HS-27A (cell line): ENCODE measurements around the gene LNX1.
"Not testable (repeated sequence)": the region's sequence is repeated elsewhere in the genome, so short reads cannot be mapped to it uniquely, and the experiment has no call there.

Experiments
- DNase-seq: peaks from one replicate; pipeline ENCODE4 v3.0.0-alpha.2; 2012; ENCODE audit warnings: low read depth, missing footprints

LNX1 gene

DNA sequence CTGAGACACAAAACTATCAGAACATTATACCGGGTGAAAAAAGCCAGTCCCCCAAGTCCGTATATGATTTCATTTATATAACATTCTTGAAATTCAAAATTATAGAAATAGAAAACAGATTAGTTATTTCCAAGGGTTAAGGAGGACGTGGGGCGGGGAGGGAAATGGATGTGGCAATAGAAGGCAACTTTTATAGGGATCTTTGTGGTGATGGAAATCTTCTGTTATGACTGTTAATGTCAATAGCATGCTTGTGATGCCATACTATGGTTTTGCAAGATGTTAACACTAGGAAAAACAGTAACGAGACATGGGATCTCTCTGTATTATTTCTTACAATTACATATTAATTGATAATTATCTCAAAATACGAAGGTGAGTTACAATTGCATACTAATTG lies 96.4 kb downstream of the LNX1 start:
- no peak for DNase-seq

DNA sequence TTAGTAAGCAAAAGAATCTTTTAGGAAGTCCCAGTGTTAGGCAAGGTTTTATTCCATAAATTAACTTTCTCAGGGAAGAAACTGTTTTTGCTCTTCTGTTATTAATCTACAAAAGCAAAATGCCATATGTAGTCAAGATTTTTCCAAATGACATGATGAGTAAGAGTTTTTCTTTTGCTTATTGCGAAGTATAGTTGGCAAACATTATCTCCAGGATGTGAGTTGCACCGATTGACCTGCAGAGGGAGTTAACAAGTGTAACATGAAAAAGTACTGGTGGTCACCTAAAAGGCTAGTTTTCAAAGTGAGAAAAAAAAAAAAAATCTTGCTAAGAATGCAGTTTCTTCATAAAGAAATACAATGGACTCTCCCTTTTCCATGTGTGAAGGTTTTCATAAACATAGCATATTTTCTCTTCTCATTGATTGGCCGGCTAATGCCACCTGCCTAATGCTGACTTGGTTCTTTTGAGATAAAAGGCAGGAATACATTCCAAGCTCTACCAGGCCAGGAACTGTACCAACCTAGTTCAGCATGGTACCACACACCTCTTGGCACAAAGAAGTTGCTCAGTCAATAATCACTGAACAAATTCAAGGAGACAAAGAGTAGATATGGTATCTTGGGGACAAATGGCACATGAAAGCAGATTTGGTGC lies 100.2 kb downstream of the LNX1 start:
- DNase-seq, result no peak

DNA sequence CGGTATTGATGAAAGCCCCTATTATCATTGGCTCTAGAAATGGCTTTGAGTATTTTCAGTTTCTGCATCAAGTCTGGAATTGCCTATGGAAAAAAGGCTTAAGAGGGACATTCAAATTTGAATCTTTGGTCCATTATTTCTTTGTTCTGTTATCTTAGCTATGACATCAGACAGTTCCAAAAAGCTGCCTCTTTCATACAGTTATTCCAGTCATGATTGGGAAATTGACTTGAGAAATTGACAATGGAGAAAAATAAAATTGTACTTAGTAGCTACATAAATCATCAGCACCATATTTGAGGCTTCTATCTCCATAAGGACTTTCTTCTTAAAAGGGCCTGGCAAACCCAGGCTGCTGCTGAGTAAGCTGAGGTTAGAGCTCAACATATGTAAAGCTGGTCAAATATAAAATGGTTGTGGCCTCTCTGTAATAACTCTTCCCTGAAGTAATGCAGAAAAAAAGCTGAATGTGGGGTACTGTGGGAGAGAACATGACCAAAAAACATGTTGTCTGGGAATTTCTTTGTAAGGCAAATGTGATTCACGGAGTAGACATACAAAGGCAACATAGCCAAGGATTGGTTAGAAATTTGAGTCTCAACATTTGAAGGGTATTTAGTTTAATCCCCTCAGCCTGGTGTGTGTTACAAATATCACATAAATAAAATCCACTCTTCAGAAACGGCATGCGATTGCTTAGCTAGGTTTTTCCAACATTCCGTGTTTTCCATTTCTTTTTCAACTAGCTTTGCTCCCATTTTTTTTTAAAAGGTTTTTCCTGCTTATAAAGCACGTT lies 100.9 kb downstream of the LNX1 start:
- no peak for DNase-seq

DNA sequence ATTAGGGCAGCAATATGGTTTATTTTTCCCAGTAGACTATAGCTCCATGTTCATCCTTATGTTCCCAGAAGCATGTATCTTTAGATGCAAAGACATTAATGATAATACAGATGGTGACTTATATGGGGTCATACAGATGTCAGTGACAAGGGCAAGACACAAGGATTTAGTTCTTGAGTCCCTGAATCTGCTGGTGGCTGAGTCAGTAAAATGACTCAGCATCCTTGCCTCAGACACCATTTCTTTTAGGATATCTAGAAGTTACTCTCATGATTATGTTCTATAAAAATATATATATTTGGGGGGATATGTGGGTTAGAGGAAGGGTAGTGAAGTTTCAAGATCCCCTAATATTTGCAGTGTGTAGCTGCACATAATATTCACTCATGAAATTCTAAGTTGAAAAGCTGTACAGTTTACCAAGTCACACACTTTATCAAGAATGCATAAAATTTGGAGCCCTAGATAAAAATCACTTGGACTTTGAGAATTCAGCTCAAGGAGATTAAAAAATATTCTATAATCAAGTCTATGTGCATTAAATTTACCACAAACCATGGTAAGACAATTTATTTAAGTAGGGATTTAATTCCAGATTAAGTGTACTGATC lies 101.9 kb downstream of the LNX1 start:
- DNase-seq, result no peak

DNA sequence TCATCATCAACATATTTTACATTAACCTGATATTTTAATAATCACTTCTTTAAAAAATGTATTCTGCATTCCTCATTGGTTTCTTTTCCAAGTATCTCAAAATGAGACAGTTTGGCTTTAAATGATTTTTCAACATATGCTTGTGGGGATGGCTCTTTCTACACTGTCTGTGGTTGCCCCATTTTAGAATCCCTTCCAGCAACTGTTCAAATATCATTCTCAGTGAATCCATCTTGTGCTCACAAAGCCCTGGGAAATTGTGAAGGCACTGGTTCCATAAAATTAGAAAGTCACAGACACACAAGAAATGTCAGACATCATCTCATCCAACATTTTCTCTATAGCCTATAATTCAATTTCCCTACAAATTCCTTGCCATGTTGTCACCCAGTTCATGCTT lies 103.5 kb downstream of the LNX1 start:
- no peak for DNase-seq

DNA sequence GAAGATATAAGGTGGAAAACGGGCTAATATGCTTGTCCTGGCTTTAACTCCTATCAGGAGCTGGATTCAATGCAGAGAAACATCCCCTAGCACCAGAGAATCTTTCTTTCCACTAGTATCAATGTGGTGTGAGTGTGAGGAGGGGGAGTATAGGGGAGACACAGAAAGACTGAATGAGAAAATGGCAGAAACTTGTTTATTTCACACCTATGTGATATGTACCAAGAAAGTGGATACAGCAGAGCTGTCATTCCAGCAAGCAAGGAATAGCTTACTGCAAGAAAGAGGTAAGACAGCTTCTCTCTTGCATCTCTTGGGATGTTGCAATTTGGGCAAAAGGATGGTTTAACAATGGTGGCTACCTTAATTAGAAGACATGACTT lies 105.6 kb downstream of the LNX1 start:
- DNase-seq, result no peak

DNA sequence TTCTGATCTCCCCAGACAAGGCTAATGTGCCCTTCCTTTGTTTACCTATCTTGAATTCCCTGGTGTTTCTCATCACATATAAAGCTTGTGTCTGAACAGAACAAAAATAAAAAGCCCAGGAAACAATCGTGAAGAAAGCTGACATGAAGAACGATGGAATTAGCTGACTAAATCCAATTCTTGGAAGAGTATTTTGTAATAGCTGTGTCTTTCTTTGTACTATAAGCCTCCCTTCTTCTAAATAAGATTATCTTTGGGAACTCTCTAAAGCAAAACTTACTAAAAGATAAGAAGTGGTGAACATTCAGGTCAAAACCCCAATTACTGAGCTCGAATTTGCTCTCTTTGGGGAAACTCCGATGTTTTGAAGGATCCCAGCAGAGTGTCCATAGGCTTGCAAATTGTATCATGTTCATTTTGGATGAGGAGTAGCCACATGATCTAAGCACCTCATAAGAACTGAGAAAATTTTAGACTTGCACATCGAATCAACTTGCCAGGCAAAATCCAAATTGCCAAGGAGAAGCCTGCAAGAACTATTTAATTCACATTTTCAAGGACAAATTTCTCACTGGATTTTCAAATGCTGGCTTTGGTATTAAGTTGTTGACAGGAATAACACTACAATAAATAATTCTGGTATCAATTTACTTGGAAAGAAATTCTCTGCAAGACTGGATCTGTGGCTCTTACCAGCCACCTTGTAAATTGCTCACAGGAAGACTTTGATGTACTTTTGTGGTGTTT lies 106.2 kb downstream of the LNX1 start:
- no peak for DNase-seq

DNA sequence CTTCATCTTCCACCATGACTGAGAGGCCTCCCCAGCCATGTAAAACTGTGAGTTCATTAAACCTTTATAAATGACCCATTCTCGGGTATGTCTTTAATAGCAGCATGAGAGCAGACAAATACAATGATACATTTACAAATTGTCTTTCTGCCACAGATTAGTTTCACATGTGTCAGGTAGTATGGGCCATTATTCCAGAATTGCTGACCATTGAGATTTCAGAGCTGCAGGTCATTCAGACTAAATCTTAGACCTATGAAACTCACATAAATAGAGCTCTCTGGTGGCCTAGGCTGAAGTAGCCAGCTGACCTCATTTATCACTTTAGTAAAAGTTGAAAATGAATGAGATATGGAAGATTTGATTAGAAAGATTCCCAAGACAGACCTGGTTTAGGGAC lies 108.0 kb downstream of the LNX1 start:
- DNase-seq, result no peak

DNA sequence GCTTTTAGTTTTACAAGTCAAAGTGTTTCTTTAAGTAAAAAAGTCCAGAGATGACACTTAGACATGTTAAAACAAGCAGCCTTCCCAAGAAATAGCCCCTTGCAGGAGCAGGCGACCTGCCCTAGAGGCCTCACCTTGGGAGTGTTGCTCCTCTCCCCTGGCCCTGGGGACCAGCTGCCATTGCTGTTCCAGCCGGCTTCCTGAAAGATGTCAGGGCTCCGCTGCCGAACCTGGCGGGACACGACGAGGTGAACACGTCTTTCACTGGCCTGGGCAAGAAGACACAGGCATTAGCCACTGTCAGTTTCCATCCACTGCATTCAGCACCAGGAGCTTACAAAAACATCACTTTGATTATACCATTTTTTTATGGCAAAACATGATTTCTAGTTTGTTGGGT lies 109.7 kb downstream of the LNX1 start:
- DNase-seq, result no peak

DNA sequence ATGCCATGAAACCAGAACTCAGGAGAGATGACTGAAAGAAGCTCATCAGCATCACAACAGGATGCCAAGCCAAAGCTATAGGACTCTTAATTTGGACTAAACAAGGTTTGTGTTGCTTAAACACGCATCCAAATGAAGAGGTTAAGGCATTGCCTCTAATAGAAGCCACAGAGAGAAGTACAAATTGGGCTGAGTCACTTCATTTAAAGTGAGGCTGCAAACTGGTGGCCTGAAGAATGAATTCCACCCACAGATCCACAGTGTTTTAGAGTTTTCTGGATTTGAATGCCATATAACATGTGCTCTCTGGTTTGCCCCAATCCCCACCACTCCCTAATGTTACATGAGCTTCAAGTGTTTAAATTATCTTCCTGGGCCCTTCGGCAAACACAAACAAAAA lies 110.4 kb downstream of the LNX1 start:
- no peak for DNase-seq

DNA sequence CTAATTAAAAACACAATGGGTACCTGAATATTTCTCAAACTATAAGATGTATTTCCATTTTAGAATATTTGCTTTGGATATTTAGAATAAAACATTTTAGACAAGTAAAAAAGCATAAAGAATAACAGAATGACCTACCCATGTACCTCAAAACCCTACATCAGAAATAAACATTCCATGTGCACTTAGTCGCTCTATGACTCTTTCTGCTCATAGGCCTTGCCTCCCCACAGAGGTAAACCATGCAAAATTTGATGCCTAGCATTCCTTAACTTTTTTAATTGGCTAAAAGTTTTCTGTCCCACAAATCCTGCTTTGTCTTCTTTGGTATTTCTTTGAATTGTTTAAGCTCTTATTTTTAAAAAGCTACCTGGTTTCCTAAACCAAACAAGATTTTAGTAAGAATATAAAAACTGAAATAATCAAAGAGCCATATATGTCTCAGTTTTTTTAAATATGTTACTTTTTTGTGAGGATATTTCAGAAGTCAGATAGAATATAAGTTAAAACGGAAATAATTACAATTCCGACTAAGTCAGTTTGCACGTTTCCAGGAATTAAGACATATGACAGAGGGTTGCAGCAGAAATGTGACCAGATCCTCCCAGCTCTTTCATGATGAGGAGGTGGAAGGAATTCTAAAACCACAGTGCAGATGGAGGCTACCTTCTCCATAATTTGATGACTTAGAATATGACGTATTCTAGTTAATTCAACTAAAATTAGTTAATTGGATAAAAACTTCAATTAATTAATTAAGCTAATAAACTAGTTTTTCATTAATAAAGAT lies 111.4 kb downstream of the LNX1 start:
- DNase-seq, result no peak

DNA sequence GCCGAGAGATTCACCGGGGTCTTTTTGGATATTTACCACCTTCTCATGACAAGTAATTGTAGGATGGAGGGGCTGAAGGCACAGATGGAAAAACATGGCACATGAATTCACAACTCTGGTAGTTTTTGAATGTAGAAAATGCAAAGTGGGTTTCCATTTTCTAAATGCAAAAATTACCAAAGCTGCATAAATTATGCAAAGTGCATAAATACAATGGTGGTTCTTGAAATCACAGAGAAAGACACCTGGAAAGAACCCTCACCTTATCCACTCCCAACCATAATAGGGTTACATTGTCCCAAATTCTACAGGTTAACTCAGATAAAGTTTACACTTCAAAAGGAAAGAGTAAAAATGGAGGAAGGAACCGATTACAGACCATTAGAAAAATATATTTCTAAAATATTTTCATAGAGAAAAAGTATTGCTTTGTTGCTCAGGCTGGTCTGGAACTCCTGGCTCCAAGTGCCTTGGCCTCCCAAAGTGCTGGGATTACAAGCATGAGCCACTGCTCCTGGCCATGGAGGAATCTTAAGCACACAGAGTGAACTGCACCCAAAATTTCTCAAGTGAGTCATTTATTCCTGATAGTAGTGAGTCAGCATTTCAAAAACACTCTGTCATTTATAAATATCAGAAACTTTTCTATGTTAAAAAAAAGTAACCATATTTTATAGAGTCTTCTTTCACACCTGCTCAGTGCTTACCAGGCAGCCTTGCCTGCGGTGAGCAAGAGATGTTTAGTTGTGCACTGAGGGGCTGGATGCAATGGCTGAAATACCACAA lies 112.4 kb downstream of the LNX1 start:
- no peak for DNase-seq

DNA sequence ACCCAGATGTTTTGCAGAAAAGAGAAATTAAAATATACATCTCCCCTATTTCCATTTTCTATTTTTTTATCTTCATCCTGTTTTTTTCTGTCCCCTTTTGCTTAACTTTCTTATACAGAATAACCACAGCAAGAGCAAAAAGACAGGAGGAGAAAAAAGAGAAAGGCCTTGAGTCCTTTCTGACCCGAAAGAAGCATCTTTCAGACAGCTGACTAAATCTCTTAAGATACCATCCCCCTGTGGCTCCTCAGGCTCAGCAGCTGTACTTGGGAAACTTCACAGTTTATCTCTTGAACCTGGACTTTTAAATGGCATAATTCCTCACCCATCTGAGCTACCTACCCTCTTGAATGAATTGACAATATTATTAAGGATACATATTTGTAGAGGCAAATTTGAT lies 113.7 kb downstream of the LNX1 start:
- no peak for DNase-seq

DNA sequence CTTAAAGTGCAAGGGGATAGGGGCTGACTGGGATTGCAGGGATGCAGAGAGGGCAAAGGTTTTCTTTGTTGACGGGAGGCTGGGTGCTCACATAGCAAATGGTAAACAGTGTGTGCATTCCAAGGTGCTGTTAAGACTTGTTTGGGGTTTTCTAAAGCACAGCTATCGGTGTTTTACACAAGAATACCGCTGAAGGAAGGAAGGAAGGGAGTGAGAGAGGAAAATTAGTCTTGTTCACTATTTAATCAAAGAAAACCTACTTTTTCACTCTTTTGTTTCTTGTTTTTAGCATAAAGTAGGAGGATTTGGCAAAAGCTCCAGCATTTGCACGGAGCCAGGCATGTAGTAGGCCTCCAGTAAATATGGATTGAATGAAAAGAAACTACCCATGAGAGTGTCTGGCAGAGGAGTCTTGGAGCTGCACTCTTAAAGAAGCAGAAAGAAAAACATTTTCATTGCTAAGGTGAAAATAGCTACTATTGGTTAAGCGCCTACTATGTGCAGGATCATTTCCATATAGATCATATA lies 114.2 kb downstream of the LNX1 start:
- DNase-seq, result no peak

DNA sequence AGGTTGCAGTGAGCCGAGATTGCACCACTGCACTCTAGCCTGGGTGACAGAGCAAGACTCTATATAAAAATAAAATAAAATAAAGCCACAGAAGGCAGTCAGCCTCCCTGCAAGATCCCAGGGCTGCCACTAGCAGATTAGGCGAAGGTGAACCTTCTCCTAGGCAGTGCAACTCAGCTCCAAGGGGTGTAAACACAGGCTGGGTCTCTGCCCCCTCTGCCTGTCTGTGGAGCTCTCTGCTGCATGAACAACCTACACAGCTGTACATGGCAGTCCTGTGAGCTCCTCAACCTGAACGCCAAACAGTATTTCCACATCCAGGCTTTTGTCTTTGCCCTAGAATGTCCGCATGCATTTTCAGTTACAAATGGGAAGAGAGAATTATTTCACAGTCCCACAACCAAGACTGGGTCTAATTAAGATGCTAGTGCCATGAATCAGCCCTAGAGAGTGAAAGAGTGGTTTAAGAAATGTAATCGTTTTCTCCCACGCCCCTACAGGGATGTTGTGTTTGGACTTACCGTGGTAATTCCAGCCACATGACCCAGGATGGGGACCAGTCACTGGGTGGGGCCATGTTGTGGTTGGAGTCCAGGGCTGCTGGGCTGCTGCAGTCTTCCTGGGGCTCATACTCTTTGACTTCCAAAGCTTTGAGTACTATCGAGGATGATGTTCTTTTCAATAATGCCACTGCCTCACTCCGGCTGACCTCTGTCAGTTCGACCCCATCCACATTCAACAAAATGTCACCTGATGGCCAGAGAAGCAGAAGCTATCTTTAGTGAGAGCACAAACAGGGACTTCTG lies 114.9 kb downstream of the LNX1 start:
- DNase-seq, result peak; percentile 92

DNA sequence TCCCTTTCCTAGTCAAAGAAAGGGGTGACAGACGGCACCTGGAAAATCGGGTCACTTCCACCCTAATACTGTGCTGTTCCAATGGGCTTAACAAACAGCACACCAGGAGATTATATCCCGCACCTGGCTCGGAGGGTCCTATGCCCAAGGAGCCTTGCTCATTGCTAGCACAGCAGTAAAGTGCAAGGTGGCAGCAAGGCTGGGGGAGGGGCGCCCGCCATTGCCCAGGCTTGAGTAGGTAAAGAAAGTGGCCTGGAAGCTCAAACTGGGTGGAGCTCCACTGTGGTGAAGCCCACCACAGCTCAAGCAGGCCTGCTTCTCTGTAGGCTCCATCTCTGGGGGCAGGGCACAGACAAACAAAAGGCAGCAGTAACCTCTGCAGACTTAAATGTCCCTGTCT lies 124.7 kb downstream of the LNX1 start:
- not testable (repeated sequence) for DNase-seq

DNA sequence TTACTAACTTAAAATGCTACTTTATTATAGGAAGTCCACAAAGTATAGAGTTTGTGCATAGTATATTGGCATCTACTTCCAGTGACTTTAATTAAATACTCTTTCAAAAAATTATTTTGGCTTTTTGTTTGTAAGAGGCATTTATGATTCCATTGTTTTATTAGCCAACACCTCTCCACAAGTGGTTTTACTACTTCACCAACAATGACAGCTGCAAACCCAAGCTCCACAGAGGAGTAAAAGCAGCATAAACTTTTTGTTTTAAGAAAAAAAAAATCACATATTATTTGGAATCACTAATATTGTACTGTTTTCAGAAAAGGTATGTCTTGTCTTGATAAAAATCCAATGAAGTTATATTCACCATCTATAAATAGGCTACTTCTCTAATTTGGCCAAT lies 125.4 kb downstream of the LNX1 start:
- no peak for DNase-seq

DNA sequence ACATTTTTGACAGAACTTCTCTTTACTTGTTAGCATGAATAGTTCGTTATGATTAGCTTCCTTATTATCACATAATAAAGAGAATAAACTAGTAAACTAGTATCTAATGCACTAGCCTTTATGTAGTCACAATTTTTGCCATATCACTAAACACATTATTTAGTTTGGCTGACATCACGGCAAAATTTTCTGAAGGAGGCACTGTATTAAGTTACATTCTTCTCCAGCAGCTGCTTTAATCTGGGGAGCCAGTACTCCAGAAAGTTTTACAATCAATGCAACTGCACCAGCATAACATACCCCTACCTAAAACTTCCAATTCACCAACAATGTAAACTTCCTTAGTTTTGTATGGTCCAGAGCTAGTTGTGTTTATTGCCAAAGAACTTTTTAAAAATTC lies 126.0 kb downstream of the LNX1 start:
- no peak for DNase-seq

DNA sequence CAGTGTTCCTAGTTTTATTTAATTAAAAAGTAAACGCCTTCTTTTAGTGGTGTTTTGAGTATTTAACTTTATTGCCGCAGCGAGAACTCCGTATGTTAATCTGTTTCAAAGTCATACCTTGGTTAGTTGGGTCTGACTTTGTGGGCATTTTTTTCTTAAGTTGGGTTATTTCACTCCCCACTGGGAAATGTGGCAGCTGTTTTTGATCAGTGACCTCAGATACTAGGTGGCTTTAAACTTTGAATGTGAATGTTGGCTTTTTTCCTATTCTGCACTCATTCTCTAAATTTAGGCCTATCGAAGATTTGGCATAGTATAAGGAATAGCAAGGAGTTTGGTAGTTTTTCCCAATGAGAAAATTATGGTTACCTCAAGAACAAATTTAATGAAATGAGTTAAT lies 127.9 kb downstream of the LNX1 start:
- no peak for DNase-seq

DNA sequence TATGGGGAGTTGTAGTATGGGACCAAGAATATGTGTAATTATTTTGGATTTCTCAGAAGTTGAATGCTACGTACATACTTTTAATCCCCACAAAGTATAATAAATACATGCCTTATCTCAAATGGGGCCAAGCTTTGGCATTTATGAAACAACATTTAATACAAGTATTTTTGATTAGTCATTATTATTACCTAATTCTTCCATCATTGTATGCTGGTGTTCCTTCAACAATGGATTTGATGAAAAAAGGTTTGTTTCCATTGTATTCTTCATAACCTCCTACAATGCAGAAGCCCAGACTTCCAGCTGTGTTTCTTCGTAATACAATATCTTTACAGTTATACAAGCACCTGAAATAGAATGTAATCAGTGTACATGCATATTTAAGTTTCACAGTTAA lies 130.0 kb downstream of the LNX1 start:
- no peak for DNase-seq
